ENCODE data around the gene NR2C2. TPM values are rescaled to one million over a fixed set of nuclear protein-coding genes. Genes with fewer than 3 reads are reported as not detected.

The NR2C2 gene
- total and polyA plus RNA-seq, 11 donors, result 6.2 to 38.5 (median 28.3) TPM

DNA sequence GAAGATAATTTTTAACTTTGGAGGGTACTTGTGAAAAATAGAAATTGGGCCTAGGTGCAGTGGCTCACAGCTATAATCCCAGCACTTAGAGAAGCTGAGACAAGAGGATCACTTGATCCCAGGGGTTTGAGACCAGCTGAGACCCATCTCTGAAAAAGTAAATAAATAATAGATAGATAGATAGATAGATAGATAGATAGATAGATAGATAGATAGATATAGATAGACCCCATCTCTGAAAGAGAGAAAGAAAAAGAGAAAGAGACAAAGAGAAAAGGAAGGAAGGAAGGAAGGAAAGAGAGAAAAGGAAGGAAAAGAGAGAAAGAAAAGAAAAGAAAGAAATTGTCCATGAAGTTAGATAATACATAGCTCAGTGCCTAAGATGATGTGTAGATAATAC is 82.2 kb downstream of the NR2C2 start:
- DNase-seq, result no peak
- no peaks in the 10 kb centered on the region for H3K27me3 ChIP-seq
- H3K4me1 ChIP-seq, result no peaks in the 10 kb centered on the region
- no peak overlapping the region for H3K27ac ChIP-seq
- TF ChIP-seq POLR2A (IDR thresholded peaks at IDR 0.05), result no peak
- TF ChIP-seq, protein P1, sequence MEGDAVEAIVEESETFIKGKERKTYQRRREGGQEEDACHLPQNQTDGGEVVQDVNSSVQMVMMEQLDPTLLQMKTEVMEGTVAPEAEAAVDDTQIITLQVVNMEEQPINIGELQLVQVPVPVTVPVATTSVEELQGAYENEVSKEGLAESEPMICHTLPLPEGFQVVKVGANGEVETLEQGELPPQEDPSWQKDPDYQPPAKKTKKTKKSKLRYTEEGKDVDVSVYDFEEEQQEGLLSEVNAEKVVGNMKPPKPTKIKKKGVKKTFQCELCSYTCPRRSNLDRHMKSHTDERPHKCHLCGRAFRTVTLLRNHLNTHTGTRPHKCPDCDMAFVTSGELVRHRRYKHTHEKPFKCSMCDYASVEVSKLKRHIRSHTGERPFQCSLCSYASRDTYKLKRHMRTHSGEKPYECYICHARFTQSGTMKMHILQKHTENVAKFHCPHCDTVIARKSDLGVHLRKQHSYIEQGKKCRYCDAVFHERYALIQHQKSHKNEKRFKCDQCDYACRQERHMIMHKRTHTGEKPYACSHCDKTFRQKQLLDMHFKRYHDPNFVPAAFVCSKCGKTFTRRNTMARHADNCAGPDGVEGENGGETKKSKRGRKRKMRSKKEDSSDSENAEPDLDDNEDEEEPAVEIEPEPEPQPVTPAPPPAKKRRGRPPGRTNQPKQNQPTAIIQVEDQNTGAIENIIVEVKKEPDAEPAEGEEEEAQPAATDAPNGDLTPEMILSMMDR (IDR thresholded peaks at IDR 0.05), result no peak
- intact Hi-C loops (cut with DNase I), result no loop called here
- ATAC-seq, result no peak
- H3K4me3 ChIP-seq, result no peak overlapping the region
- H3K9me3 ChIP-seq, result no peaks in the 10 kb centered on the region
- H3K36me3 ChIP-seq, result peaks cover 0 to 100% (median 99%) of the 10 kb centered on the region in 9 donors

GRCh38 chr3:15032650-15033049 is 85.3 kb downstream of the NR2C2 start:
- WGBS, 4 donors, result 78 to 91% (median 90%) methylated on average over 2 of the region's 2 CpGs
- H3K4me1 ChIP-seq, result no peaks in the 10 kb centered on the region
- H3K9me3 ChIP-seq, result no peaks in the 10 kb centered on the region
- TF ChIP-seq POLR2A (IDR thresholded peaks at IDR 0.05), result no peak
- TF ChIP-seq, protein P1 (IDR thresholded peaks at IDR 0.05), result no peak
- H3K36me3 ChIP-seq, result peaks cover 0 to 100% (median 99%) of the 10 kb centered on the region in 9 donors
- intact Hi-C loops (cut with DNase I), result no loop called here
- no peak for DNase-seq
- no peak overlapping the region for H3K4me3 ChIP-seq
- no peak for ATAC-seq
- H3K27ac ChIP-seq, result no peak overlapping the region
- H3K27me3 ChIP-seq, result no peaks in the 10 kb centered on the region

- intact Hi-C loops (cut with DNase I), result no loop called here
- no peaks in the 10 kb centered on the region for H3K27me3 ChIP-seq
- DNase-seq, result no peak
- H3K27ac ChIP-seq, result no peak overlapping the region
- no peaks in the 10 kb centered on the region for H3K9me3 ChIP-seq
- ATAC-seq, result no peak
- TF ChIP-seq, protein P1 (IDR thresholded peaks at IDR 0.05), result no peak
- H3K4me1 ChIP-seq, result no peaks in the 10 kb centered on the region
- peaks cover 0 to 100% (median 100%) of the 10 kb centered on the region in 9 donors for H3K36me3 ChIP-seq
- 78 to 96% (median 93%) methylated on average over 3 of the region's 3 CpGs for WGBS, 4 donors
- no peak overlapping the region for H3K4me3 ChIP-seq
Observed at GRCh38 chr3:15033103-15033502, 85.7 kb downstream of the NR2C2 start.

- WGBS, 4 donors, result 88 to 93% (median 90%) methylated on average over 6 of the region's 6 CpGs
- intact Hi-C loops (cut with DNase I), result no loop called here
Observed at GRCh38 chr3:15038306-15038705, 90.9 kb downstream of the NR2C2 start.

More at GRCh38 chr3:15038306-15038705, 90.9 kb downstream of the NR2C2 start:
- peaks cover 0 to 100% (median 99%) of the 10 kb centered on the region in 9 donors for H3K36me3 ChIP-seq
- H3K9me3 ChIP-seq, result no peaks in the 10 kb centered on the region
- H3K27me3 ChIP-seq, result no peaks in the 10 kb centered on the region
- H3K4me1 ChIP-seq, result peaks cover 0 to 34% (median 9%) of the 10 kb centered on the region in 12 donors
- no peak for ATAC-seq
- no peak for TF ChIP-seq POLR2A (IDR thresholded peaks at IDR 0.05)
- TF ChIP-seq, protein P1 (IDR thresholded peaks at IDR 0.05), result no peak
- no peak overlapping the region for H3K4me3 ChIP-seq
- no peak overlapping the region for H3K27ac ChIP-seq
- no peak for DNase-seq
